CD4-positive, alpha-beta T cell treated with Interleukin-12 subunit alpha and Interleukin-12 subunit beta, for 1 hour (primary cell): ENCODE data around the gene SERTM2.

Experiments
- DNase-seq: peaks from one replicate; pipeline ENCODE4 v3.0.0-alpha.2; 2020

The SERTM2 gene

GRCh38 chrX:111561851-111562250 lies 50.4 kb downstream of the SERTM2 start:
- DNase-seq = no peak

GRCh38 chrX:111567542-111568255 lies 56.3 kb downstream of the SERTM2 start:
- DNase-seq = no peak

- DNase-seq = no peak
Observed at GRCh38 chrX:111568354-111568753, 56.9 kb downstream of the SERTM2 start.

GRCh38 chrX:111568817-111569216 lies 57.4 kb downstream of the SERTM2 start:
- DNase-seq = no peak
